GM19099 (cell line): ENCODE measurements around the gene HSPB8.

ENCODE experiments used
- POLR2A ChIP-seq: IDR thresholded peaks from 3 replicates; pipeline ENCODE4 v1.6.1; 2011; ENCODE audit warnings: low read depth; ENCODE audit not compliant: insufficient read length; ENCODE audit errors: extremely low read depth

The HSPB8 gene

DNA sequence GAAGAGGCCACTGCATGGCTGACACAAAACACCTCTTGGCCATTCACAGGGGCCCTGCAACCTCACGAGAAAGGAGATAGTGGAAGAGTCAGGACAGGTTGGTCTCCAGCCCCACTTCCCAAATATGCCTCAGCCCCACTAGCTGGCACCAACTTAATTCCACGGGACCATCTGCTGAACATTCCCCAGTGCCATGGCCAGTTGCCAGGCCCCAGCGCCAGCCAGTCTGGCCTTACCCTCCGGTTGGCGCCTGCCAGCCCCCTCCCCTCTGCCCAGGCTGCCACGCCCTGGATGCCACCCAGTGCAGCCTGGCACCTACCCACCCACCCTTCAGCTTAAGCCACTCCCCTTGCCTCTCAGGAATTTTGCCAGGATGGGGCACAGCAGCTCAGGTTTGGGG, 21.2 kb upstream of the HSPB8 start:
- TF ChIP-seq POLR2A = no peak

DNA sequence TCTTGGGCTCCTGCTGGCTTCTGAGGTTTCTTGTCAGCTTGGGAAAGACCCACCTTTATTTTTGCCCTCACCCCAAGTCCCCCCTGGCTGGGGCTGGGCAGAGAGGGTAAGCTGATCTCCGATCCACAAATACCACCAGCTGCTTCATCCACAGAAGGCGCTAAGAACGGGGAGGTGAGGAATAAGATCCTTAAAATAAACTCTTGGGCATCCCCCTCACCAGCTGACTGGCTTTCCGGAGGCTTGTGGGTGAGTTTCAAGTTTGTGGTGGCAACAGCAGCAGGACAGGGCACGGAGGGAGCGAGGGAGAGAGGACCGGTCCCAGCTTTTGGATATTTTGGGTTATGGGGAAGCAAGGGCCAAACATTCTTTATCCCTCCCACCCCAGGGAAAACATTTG, 20.8 kb upstream of the HSPB8 start:
- TF ChIP-seq POLR2A = no peak

DNA sequence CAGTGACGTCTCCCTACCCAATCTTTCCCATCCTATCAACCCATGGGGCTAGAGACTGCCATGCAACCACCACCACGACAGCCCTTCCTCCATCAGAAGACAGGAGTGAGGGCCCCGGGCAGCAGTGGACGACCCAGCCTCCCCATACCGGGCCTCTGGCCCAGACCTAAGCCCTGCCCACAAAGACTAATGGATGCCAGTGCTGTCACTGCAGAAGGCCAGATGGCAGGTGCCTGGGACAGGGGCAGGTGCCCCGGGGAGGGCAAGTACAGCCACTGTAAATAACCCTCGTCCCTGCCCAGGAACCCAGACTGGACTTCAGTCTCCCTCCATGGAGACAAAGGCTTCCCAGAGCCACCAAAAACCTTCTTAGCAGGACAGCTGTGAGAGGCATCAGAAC, 20.3 kb upstream of the HSPB8 start:
- TF ChIP-seq POLR2A = no peak

DNA sequence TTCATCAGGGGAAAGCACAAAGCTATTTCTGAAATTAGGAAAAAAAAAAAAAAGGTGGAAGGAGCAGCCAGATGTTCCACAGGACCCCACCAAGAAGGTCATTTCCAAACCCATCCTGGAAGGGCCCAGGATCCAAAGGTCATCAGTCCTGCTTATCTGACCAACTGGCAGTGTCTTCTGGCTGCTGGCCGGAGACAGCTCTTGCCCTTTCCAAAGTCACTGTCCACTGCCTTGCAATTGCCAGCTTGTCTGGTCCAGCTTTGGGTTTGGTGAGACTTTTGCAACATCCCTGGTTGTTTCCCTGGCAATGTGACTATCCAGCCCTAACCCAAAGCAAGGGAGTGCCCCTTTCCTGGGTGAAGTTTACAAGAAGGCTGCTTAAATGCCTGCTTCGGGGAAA, 18.9 kb upstream of the HSPB8 start:
- TF ChIP-seq POLR2A = no peak

DNA sequence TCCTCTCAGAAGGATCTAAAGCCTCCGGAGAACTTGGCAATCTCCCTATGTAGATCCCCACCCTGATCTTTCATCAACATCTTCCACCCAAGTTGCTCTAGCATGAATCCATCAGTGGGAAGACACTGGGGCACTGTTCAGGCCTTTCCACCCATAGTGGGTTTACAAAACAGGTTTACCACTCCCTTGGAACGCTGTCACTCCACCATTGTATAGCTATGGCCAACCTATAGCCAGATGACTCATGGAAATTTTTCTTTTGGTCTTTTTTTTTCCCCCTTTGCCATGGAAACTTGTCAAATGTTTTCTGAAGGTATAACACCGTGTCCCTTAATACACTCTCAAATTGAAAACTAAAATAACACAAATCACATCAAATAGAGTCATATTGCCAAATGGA, 10.8 kb upstream of the HSPB8 start:
- no peak for TF ChIP-seq POLR2A

DNA sequence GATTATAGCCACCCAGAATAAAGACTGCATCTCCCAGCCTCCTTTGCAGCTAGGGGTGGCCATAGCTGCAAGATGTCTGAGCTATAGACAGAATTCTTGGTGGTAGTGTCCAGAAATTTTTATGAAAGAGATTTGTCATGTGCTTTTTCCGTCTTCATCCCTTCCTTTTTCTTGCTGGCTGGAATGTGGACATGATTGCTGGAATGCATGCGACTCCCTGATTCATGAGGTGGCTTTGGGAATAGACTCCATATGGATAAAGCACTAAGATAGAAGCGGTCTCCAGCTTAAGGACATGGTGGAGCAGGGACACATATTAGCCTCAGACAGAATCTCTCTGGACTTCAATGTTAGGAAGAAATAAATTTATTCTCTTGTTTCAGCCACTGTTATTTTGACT, 10.0 kb upstream of the HSPB8 start:
- TF ChIP-seq POLR2A = no peak

DNA sequence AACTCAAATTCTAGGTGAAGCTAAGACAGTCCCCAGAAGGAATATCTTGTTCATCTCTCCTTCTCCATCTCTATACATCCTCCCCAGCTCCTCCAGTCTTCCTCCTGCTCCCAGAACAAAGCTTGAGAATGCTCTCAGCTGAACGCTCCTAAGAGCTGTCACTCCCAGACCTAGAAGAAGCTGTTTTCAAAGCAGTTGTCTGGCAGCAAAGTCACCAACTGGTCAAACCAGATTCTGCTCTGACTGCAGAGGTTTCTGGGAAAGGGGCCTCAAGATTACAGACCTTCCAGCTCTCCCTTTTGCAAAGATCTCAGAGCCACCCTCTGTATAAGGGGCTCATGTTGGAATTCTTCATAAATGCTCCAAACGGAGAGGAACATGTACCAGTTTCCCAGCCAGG, 9.6 kb upstream of the HSPB8 start:
- no peak for TF ChIP-seq POLR2A

DNA sequence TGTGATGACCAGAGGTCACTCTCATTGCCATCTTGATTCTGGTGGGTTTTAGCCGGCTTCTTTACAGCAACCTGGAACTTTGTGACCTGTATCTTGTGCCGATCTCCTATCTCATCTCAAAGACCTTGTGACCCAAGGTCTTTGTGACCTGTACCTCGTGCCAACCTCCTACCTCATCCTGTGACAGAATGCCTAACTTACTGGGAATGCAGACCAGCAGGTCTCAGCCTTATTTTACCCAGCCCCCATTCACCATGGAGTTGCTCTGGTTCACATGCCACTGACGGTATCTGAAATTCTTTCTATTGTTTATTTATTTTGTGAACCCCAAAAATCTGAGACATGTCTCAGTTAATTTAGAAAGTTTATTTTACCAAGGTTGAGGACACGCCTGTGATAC, 7.4 kb upstream of the HSPB8 start:
- no peak for TF ChIP-seq POLR2A

DNA sequence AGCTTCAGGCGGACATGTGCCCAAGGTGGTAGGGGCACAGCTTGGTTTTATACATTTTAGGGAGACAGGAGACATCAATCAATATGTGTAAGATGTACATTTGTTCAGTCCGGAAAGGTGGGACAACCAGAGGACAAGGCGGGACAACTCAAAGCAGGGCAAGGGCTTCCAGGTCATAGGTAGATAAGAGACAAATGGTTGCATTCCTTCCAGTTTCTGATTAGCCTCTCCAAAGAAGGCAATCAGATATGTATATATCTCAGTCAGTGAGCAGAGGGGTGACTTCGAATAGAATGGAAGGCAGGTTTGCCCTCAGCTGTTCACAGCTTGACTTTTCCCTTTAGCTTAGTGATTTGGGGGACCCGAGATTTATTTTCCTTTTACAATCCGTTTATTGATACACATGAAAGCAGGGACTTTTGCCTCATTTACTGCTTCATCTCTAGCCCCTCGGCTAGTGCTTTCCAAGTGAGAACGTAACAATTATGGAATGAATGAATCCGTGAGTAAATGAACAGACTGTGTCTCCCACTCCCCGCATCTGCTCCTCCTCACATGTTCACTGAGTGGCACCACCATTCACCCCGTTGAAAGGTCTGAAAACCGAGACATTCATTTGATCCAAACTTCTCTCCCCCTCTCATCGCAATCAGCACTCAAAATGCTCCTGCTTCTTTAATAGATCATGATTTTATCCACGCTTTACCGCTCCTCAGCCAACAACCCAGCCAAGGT, 6.9 kb upstream of the HSPB8 start:
- no peak for TF ChIP-seq POLR2A

DNA sequence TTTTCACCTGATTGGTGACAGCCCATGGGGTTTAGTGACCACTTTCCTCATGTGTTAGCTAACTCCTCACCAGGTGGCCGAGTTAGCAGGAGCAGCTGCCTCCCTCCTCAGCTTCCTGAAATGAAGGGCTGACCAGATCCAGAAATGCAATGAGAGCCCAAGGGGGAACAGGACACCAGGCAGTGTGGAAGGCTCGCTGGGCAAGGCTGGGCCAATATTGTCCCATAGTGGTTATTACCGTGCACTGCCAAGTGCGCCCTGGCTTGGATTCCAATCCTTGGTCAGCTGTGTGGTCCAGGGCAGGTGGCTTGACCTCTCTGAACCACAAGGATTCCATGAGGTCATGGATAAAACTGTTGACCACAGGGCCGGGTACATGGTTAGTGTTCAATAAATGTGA, 3.6 kb upstream of the HSPB8 start:
- no peak for TF ChIP-seq POLR2A

DNA sequence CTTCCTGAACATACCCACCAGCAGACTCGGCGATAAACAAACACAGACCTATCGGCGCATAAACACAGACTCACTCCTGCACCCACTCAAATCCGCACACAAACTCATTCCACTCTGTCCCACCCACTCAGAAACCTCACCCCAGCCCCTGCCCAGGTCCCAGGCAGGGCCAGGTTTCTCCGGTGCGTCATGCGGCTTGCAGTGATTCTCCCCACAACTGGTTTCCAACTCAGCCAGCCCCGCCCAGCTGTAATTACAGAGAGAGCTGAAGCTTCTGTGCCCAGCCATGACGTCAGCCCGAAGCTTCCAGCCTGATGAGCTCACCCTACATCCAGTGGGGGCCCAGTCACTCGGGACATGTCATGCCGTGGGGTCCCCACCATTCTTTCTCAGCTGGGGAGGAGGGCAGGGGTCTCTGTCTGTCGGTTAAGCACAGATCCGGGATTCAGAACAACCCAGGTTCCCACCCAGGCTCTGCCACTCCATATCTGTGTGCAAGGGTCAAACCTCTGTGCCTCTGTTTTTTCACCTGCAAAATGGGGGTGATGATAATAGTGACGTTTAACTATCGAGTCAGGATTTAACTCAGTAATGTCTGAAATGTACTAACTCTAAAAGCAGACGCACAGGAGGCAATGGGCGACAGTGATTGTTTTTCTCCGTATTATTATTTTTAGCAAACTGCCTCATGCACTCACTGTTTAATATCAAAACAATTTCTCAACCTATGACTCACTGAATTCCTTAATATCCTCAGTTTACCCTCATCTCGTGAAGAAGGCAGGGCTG, 2.3 kb upstream of the HSPB8 start:
- no peak for TF ChIP-seq POLR2A

DNA sequence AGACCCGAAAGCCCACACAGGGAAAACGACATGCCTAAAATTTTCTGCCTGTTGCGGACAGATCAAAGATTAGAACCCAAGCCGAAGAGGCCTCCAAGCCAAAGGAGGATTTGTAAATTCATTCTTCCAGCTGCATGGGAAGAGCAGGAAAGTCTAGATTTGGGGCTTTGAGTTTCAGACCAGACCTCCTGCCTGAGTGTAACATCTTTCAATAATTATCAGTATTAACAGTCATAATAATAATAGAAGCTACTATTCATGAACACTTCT, 1.7 kb upstream of the HSPB8 start:
- TF ChIP-seq POLR2A = no peak

DNA sequence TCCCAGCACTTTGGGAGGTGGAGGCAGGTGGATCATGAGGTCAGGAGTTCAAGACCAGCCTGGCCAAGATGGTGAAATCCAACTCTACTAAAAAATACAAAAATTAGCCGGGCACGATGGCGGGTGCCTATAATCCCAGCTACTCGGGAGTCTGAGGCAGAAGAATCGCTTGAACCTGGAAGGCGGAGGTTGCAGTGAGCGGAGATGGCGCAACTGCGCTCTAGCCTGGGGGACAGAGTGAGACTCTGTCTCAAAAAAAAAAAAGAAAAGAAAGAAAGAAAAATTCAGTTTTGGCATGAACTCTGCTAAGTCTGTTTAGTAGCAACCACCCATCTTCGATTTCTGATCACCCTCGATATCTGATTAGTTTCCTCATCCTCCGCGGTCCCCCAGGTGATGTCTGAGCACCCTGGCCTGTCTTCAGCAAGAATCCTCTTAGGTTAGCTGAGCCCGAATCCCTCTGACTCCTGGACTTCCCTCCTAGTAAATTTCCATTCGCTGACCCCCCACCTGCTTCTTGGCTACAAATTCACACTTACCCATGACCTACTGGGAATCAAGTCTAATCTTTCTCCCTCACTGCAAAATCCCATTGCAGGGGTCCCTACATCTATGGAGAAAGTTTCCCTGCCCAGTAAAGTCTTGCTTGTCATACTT, 879 bp upstream of the HSPB8 start:
- no peak for TF ChIP-seq POLR2A

DNA sequence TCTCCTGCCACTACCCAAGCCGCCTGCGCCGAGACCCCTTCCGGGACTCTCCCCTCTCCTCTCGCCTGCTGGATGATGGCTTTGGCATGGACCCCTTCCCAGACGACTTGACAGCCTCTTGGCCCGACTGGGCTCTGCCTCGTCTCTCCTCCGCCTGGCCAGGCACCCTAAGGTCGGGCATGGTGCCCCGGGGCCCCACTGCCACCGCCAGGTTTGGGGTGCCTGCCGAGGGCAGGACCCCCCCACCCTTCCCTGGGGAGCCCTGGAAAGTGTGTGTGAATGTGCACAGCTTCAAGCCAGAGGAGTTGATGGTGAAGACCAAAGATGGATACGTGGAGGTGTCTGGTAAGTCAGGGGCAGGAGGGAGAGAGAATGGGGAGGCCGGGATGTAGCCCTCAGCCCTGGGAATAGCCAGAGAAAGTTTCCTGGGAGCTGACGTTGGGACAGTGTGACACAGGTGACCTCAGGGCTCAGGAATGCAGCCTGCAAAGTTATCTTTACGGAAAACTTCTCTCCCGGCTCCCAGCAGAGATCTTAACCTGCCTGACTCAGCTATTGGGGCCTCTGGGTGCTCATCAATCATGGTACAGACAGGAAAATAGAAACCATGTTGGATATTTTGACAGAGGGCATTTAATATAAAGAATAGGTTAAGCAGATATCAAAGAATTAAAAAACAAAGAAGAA, 747 bp downstream of the HSPB8 start:
- no peak for TF ChIP-seq POLR2A

DNA sequence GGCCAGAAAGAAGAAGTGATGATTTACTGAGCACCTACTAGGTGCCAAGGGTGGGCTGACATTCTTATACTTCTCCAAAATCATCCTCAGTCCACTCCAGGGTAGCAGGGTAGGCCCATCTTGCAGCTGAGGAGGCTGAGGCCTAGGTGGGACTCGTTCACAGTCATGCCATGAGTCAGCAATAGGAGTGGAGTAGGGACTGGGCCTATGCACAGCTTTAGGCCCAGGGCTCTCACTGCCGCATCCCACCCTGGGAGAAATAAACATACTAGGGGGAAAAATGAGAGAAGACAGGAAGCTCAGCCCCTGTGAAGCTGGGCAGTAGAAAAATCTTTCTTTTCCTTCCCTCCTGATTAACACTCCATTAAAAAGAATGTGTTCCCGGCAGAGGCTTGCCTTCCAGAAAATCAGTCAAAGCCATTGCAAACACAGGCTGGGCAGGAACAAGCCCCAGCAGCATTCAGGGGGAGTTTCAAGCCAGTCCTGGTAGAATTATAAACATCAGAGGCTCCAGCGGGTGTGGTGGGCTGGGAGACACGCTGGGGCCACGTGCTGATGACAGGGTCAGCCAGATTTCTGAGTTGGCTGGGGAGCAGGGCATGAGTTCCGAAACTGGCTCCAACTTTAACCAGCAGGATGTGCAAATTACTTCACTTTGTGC, 1.8 kb downstream of the HSPB8 start:
- no peak for TF ChIP-seq POLR2A

DNA sequence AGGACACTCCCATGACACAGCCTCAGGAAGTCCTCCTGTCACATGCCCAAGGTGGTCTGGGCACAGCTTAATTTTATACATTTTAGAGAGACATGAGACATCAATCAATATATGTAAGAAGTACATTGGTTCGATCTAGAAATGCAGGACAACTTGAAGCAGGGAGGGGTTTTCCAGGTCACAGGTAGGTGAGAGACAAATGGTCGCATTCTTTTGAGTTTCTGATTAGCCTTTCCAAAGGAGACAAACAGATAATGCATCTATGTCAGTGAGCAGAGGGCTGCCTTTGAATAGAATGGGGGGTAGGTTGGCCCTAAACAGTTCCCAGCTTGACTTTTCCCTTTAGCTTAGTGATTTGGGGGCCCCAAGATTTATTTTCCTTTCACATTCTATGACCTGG, 2.5 kb downstream of the HSPB8 start:
- no peak for TF ChIP-seq POLR2A

DNA sequence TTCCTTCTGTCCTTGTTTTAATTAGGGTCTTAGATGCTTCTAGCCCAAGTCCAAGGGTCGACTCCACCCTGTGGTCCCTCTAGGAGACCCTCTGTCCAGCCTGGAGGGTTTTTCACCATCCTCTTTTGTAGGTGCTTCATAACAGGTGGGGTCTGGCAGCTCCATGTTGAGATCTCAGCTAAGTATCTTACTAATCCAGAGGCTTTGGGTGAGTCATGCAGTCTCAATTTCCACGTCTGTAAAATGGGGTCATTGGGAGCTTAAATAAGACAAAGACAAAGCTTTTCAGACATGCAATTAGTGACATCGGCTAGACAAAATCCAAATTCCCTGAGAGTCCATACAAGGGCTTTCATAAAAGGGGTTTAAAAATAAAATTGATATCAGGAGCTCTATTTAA, 3.2 kb downstream of the HSPB8 start:
- no peak for TF ChIP-seq POLR2A
